OCI-LY7 (cell line): ENCODE measurements around the gene GOLIM4. TPM values are rescaled to one million over a fixed set of nuclear protein-coding genes. Genes with fewer than 3 reads are reported as not detected.

Source experiments
- BruUV-seq: library from RNA; stranded (reverse); fragments of 400-500 nt; replicated peaks from 2 replicates; lab custom pipeline; 2021; lab: Mats Ljungman, UMichigan
- CTCF ChIA-PET: fragments of 300-600 bp; sonication (Branson Sonifier 250); formaldehyde crosslinking; loops from one replicate; lab custom pipeline; 2022; ENCODE audit warnings: antibody characterized with exemption; ENCODE audit not compliant: unreplicated experiment; lab: Charles Lee
- POLR2A ChIA-PET: fragments of 300-600 bp; sonication (Branson Sonifier 250); formaldehyde crosslinking; loops from one replicate; lab custom pipeline; 2022; ENCODE audit warnings: antibody characterized with exemption; lab: Charles Lee
- DNase-seq: peaks from one replicate; pipeline ENCODE4 v3.0.0-alpha.2; 2015; ENCODE audit warnings: low spot score
- H2AFZ ChIP-seq: fragments of 200-600 bp; sonication (generic), shearing (Covaris generic); 2 replicates; pipeline ENCODE4 v1.6.1; 2014; ENCODE audit warnings: mild to moderate bottlenecking, antibody characterized with exemption, low read length, moderate library complexity
- H3K27ac ChIP-seq: fragments of 200-600 bp; sonication (generic); 2 replicates; pipeline ENCODE4 v1.5.1; 2014; ENCODE audit warnings: mixed run types, low read depth, mild to moderate bottlenecking, moderate library complexity, low read length, inconsistent platforms; ENCODE audit not compliant: poor library complexity, severe bottlenecking
- H3K36me3 ChIP-seq: fragments of 200-600 bp; sonication (generic); 2 replicates; pipeline ENCODE4 v1.6.1; 2014; ENCODE audit warnings: mild to moderate bottlenecking, antibody characterized with exemption, low read length, moderate library complexity, mixed read lengths; ENCODE audit not compliant: insufficient read depth
- H3K4me1 ChIP-seq: fragments of 200-600 bp; sonication (generic); 2 replicates; pipeline ENCODE4 v1.5.1; 2014; ENCODE audit warnings: mild to moderate bottlenecking, low read length; ENCODE audit not compliant: insufficient read depth, poor library complexity, severe bottlenecking
- H3K4me2 ChIP-seq: fragments of 200-600 bp; sonication (generic); 2 replicates; pipeline ENCODE4 v1.6.1; 2014; ENCODE audit warnings: mild to moderate bottlenecking, low read length
- H3K4me3 ChIP-seq: fragments of 200-600 bp; sonication (generic); 2 replicates; pipeline ENCODE4 v1.5.1; 2014; ENCODE audit warnings: mild to moderate bottlenecking, low read depth, low read length; ENCODE audit not compliant: poor library complexity, severe bottlenecking
- H3K79me2 ChIP-seq: fragments of 200-600 bp; sonication (generic); 2 replicates; pipeline ENCODE4 v1.6.1; 2016; ENCODE audit warnings: low read depth, mild to moderate bottlenecking, low read length, moderate library complexity, mixed read lengths; ENCODE audit not compliant: insufficient read depth
- H3K9me2 ChIP-seq: fragments of 200-600 bp; sonication (generic); 2 replicates; pipeline ENCODE4 v1.6.1; 2016; ENCODE audit warnings: mild to moderate bottlenecking, low read length, mixed read lengths; ENCODE audit not compliant: insufficient read depth
- H3K9me3 ChIP-seq: fragments of 200-600 bp; sonication (generic); 2 replicates; pipeline ENCODE4 v1.6.1; 2014; ENCODE audit warnings: mild to moderate bottlenecking, mixed run types, low read length, mixed read lengths
- H4K20me1 ChIP-seq: fragments of 200-600 bp; sonication (generic); 2 replicates; pipeline ENCODE4 v1.6.1; 2014; ENCODE audit warnings: mild to moderate bottlenecking, antibody characterized with exemption, low read length, moderate library complexity, mixed read lengths; ENCODE audit not compliant: insufficient read depth
- EZH2phosphoT487 ChIP-seq: fragments of 200-600 bp; sonication (generic); IDR thresholded peaks from 2 replicates; pipeline ENCODE4 v1.6.1; 2018; ENCODE audit warnings: low read depth, borderline replicate concordance, mild to moderate bottlenecking, mixed run types, antibody characterized with exemption, low read length, moderate library complexity, mixed read lengths
- intact Hi-C: fragments of 100-400 bp; cut with micrococcal nuclease; formaldehyde crosslinking; loops from one replicate; pipeline ENCODE4 v1.10.0; 2022; ENCODE audit not compliant: unreplicated experiment
- total RNA-seq, 2 experiments: library from RNA; depleted of rRNA in 1 of 2; stranded (reverse); fragments of >200 nt in 1 of 2; shearing (Covaris generic) in 1 of 2; gene quantifications; 2 replicates each; pipeline ENCODE4 v1.2.3, GENCODE V29; 2014 to 2022
- TF ChIP-seq, protein P1 (sequence below): fragments of 200-600 bp; sonication (generic); conservative IDR thresholded peaks from 2 replicates; pipeline ENCODE4 v1.5.1; 2014; ENCODE audit warnings: mild to moderate bottlenecking, antibody characterized with exemption, low read length, moderate library complexity, mixed read lengths

Gene GOLIM4
- total RNA-seq, 2 experiments from 2014 or later: 31.2 to 42.8 TPM

GRCh38 chr3:167992381-167992780 is 103.3 kb downstream of the GOLIM4 start:
- POLR2A ChIA-PET: no interaction called here
- H3K9me3 ChIP-seq: no peaks in the 10 kb centered on the region
- intact Hi-C loops: no loop called here
- no TSS peak for BruUV-seq
- no peak overlapping the region for H3K27ac ChIP-seq
- no peak for DNase-seq
- no peaks in the 10 kb centered on the region for H3K4me1 ChIP-seq
- no peak overlapping the region for H3K4me3 ChIP-seq
- H3K4me2 ChIP-seq: no peak overlapping the region
- no peaks in the 10 kb centered on the region for H3K79me2 ChIP-seq
- H3K36me3 ChIP-seq: no peaks in the 10 kb centered on the region
- H3K9me2 ChIP-seq: no peaks in the 10 kb centered on the region
- TF ChIP-seq EZH2phosphoT487: no peak
- TF ChIP-seq, protein P1, sequence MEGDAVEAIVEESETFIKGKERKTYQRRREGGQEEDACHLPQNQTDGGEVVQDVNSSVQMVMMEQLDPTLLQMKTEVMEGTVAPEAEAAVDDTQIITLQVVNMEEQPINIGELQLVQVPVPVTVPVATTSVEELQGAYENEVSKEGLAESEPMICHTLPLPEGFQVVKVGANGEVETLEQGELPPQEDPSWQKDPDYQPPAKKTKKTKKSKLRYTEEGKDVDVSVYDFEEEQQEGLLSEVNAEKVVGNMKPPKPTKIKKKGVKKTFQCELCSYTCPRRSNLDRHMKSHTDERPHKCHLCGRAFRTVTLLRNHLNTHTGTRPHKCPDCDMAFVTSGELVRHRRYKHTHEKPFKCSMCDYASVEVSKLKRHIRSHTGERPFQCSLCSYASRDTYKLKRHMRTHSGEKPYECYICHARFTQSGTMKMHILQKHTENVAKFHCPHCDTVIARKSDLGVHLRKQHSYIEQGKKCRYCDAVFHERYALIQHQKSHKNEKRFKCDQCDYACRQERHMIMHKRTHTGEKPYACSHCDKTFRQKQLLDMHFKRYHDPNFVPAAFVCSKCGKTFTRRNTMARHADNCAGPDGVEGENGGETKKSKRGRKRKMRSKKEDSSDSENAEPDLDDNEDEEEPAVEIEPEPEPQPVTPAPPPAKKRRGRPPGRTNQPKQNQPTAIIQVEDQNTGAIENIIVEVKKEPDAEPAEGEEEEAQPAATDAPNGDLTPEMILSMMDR: no peak
- H2AFZ ChIP-seq: no peak overlapping the region
- CTCF ChIA-PET: no interaction called here
- no peaks in the 10 kb centered on the region for H4K20me1 ChIP-seq

GRCh38 chr3:167991213-167991612 is 104.5 kb downstream of the GOLIM4 start:
- no TSS peak for BruUV-seq
- no peaks in the 10 kb centered on the region for H4K20me1 ChIP-seq
- H3K27ac ChIP-seq: no peak overlapping the region
- no peaks in the 10 kb centered on the region for H3K9me3 ChIP-seq
- ChIA-PET POLR2A (interaction anchor here (0.7 kb wide), 1 partner anchor 109 kb away, joined by 3 read pairs; no protein-coding TSS in a partner anchor), CTCF (no interaction called here)
- no peaks in the 10 kb centered on the region for H3K9me2 ChIP-seq
- TF ChIP-seq EZH2phosphoT487: no peak
- TF ChIP-seq, protein P1: no peak
- H2AFZ ChIP-seq: no peak overlapping the region
- intact Hi-C loops: no loop called here
- H3K79me2 ChIP-seq: no peaks in the 10 kb centered on the region
- no peak overlapping the region for H3K4me3 ChIP-seq
- no peaks in the 10 kb centered on the region for H3K36me3 ChIP-seq
- DNase-seq: no peak
- no peak overlapping the region for H3K4me2 ChIP-seq
- no peaks in the 10 kb centered on the region for H3K4me1 ChIP-seq

DNA sequence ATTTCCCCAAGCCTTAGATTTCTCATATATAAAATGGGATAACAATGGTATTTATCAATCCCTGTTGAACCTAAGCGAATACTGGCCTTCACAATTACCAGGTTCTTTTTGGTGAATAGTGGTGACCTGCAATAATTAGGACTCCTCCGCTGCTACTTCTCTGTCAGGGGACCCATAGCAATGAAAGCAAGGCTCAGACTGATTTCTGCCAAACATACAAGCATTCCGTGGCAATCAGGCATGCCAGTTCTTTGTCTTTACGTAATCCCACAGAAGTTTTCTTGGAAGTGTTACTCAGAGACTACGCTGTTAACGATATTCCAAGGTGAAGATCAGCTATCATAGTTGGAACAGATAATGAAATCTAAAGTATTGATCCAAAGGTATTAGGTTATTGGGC is 105.7 kb downstream of the GOLIM4 start:
- BruUV-seq: no TSS peak
- POLR2A ChIA-PET: no interaction called here
- Histone ChIP-seq H3K4me1 (no peaks in the 10 kb centered on the region), H3K9me3 (no peaks in the 10 kb centered on the region), H2AFZ (no peak overlapping the region), H3K4me2 (no peak overlapping the region), H3K9me2 (no peaks in the 10 kb centered on the region), H4K20me1 (no peaks in the 10 kb centered on the region), H3K36me3 (no peaks in the 10 kb centered on the region), H3K27ac (no peak overlapping the region), H3K4me3 (no peak overlapping the region), H3K79me2 (no peaks in the 10 kb centered on the region)
- TF ChIP-seq, protein P1: no peak
- TF ChIP-seq EZH2phosphoT487: no peak
- CTCF ChIA-PET: no interaction called here
- DNase-seq: no peak
- intact Hi-C loops: no loop called here
